ENCODE results near the gene PTPN23.

- no peak for TF ChIP-seq CTCF (IDR thresholded peaks at IDR 0.05)
- no peak for TF ChIP-seq ATF6 (CRISPR knock-in tag; IDR thresholded peaks at IDR 0.05)
- no peak for TF ChIP-seq NR3C1 (CRISPR knock-in tag; conservative IDR thresholded peaks at IDR 0.05; ENCODE audit: low read depth)
- no peak for TF ChIP-seq USF1 (CRISPR knock-in tag; IDR thresholded peaks at IDR 0.05)
- TF ChIP-seq PREB (CRISPR knock-in tag; IDR thresholded peaks at IDR 0.05; ENCODE audit: borderline replicate concordance) = no peak
- TF ChIP-seq ZBTB21 (CRISPR knock-in tag; IDR thresholded peaks at IDR 0.05; ENCODE audit: borderline replicate concordance) = no peak
Observed at GRCh38 chr3:47377186-47377585, 3.6 kb upstream of the PTPN23 start.

Data from WTC11 (cell line).